ENCODE data around the gene B3GNT4.

GRCh38 chr12:122184517-122184916 lies 19.0 kb upstream of the B3GNT4 start:
- TF ChIP-seq CTCF (IDR thresholded peaks at IDR 0.05) (no peak), POLR2AphosphoS5 (IDR thresholded peaks at IDR 0.05) (no peak), POLR2A (IDR thresholded peaks at IDR 0.05) (no peak), EP300 (IDR thresholded peaks at IDR 0.05) (no peak)

All from suprapubic skin (tissue), 4 donors.